Sigmoid colon (tissue), 7 donors: ENCODE results near the gene ST6GALNAC2. TPM values are rescaled to one million over a fixed set of nuclear protein-coding genes. Genes with fewer than 3 reads are reported as not detected.

ENCODE experiments used
- DNase-seq: peaks from one replicate; pipeline ENCODE4 v3.0.0-alpha.2; 2019
- H3K27ac ChIP-seq, 4 donors: fragments of 200-600 bp; sonication (generic); one replicate each; pipeline ENCODE4 v1.5.1; 2016 to 2019; ENCODE audit warnings: mild to moderate bottlenecking in 1 of 4
- H3K27me3 ChIP-seq, 3 donors: fragments of 200-600 bp; sonication (generic); one replicate each; pipeline ENCODE4 v1.5.1; 2019; ENCODE audit warnings: mild to moderate bottlenecking in 1 of 3
- H3K36me3 ChIP-seq, 4 donors: fragments of 200-600 bp; sonication (generic); one replicate each; pipeline ENCODE4 v1.5.1; 2016 to 2019
- H3K4me1 ChIP-seq, 4 donors: fragments of 200-600 bp; sonication (generic); one replicate each; pipeline ENCODE4 v1.5.1; 2017 to 2019
- H3K4me3 ChIP-seq, 4 donors: fragments of 200-600 bp; sonication (generic); one replicate each; pipeline ENCODE4 v1.5.1; 2017 to 2019; ENCODE audit warnings: mild to moderate bottlenecking in 2 of 4, moderate library complexity in 1 of 4
- H3K9me3 ChIP-seq, 4 donors: fragments of 200-600 bp in 3 of 4; sonication (generic) in 3 of 4; one replicate each; pipeline versions ENCODE4 v1.5.1 to v1.6.1; 2013 to 2019
- CTCF ChIP-seq, 4 experiments: fragments of 450-650 bp in 3 of 4; fragments of 200-600 bp in 1 of 4; IDR thresholded peaks; one replicate each; pipeline ENCODE4 v1.5.1; 2016 to 2019; ENCODE audit warnings: antibody characterized with exemption in 4 of 4, mild to moderate bottlenecking in 3 of 4, moderate library complexity in 2 of 4
- EP300 ChIP-seq, 4 donors: sonication (generic); formaldehyde crosslinking; IDR thresholded peaks; one replicate each; pipeline ENCODE4 v1.6.1; 2017; ENCODE audit warnings: antibody characterized with exemption in 4 of 4
- POLR2A ChIP-seq, 2 donors: fragments of 450-650 bp; IDR thresholded peaks; one replicate each; pipeline ENCODE4 v1.6.1; 2016; ENCODE audit warnings: antibody characterized with exemption in 2 of 2, mild to moderate bottlenecking in 2 of 2, moderate library complexity in 2 of 2
- POLR2AphosphoS5 ChIP-seq, 4 donors: sonication (generic); formaldehyde crosslinking; IDR thresholded peaks; one replicate each; pipeline ENCODE4 v1.6.1; 2017; ENCODE audit warnings: antibody characterized with exemption in 4 of 4
- WGBS, 2 donors: extraction: QIAGEN DNeasy Blood & Tissue Kit; methylation state at CpG; one replicate each; pipeline ENCODE4 v1.1.7; 2013; 5-methylcytosine and 5-hydroxymethylcytosine counted together
- intact Hi-C: fragments of 100-400 bp; cut with DNase I; formaldehyde crosslinking; loops from one replicate; pipeline ENCODE4 v1.15.1; 2023
- polyA plus RNA-seq, 3 donors: library from polyadenylated mRNA; stranded (reverse); fragments of 200-250 nt; gene quantifications; one replicate each; pipeline ENCODE4 v1.2.3, GENCODE V29; 2013
- small RNA-seq, 3 donors: library from RNA; depleted of rRNA; stranded (forward); fragments of <200 nt; gene quantifications; one replicate each; pipeline ENCODE3, GENCODE V24; 2016
- total RNA-seq, 4 donors: library from RNA; depleted of rRNA; stranded (reverse); fragments of >200 nt; gene quantifications; one replicate each; pipeline ENCODE4 v1.1.0, GENCODE V29; 2016
- donor health status: healthy with polysubstance abuse.
- donor health status: Bipolar disorder and iron deficiency.
- donor health status: healthy.

Gene ST6GALNAC2
- total and polyA plus RNA-seq, 7 donors: 3.3 to 16.4 (median 5.4) TPM

GRCh38 chr17:76519048-76519966, 66.4 kb downstream of the ST6GALNAC2 start:
- Histone ChIP-seq H3K4me1 (peaks cover 0 to 22% (median 9%) of the 10 kb centered on the region in 4 donors), H3K9me3 (no peaks in the 10 kb centered on the region), H3K4me3 (no peak overlapping the region), H3K27me3 (peaks cover 0 to 14% (median 6%) of the 10 kb centered on the region in 3 donors), H3K27ac (no peak overlapping the region), H3K36me3 (no peaks in the 10 kb centered on the region)
- 73 to 79% methylated on average over 15 of the region's 15 CpGs for WGBS, 2 donors
- TF ChIP-seq CTCF (IDR thresholded peaks at IDR 0.05) (no peak), POLR2A (IDR thresholded peaks at IDR 0.05) (no peak), POLR2AphosphoS5 (IDR thresholded peaks at IDR 0.05) (no peak)
- DNase-seq: no peak
- intact Hi-C loops: no loop called here

- no peaks in the 10 kb centered on the region for H3K9me3 ChIP-seq
- H3K4me1 ChIP-seq: peaks cover 0 to 13% (median 3%) of the 10 kb centered on the region in 4 donors
- intact Hi-C loops: no loop called here
- peaks cover 0 to 4% (median 0%) of the 10 kb centered on the region in 3 donors for H3K27me3 ChIP-seq
- WGBS, 2 donors: 81 to 88% methylated on average over 11 of the region's 11 CpGs
- no peak for DNase-seq
- no peak for TF ChIP-seq CTCF (IDR thresholded peaks at IDR 0.05)
- TF ChIP-seq POLR2A (IDR thresholded peaks at IDR 0.05): no peak
- TF ChIP-seq EP300 (IDR thresholded peaks at IDR 0.05): no peak
- H3K36me3 ChIP-seq: no peaks in the 10 kb centered on the region
- H3K4me3 ChIP-seq: no peak overlapping the region
- H3K27ac ChIP-seq: no peak overlapping the region
These were observed 68.0 kb downstream of the ST6GALNAC2 start for GRCh38 chr17:76517638-76518038.

Small RNA genes lying within 50 kb of the gene (small RNA-seq; reads per million reads assigned to genes)
- gene AC015802.2 (0 reads per million in 3 donors), gene SNORD1A (0 reads per million in 3 donors), gene SNORD1B (223 to 277 (median 253) reads per million in 3 donors)

Other genes with a start within 250 kb of the ST6GALNAC2 start
- 10 to 100 TPM; 39.0 to 70.3 (median 42.3) TPM for gene PRPSAP1, start 231.9 kb downstream of the ST6GALNAC2 start, total RNA-seq
- gene PRPSAP1, start 231.9 kb downstream of the ST6GALNAC2 start, polyA plus RNA-seq: 10 to 100 TPM; 34.7 to 51.7 (median 35.1) TPM
- gene SPHK1, start 201.3 kb downstream of the ST6GALNAC2 start, total RNA-seq: 1 to 10 TPM; 5.4 to 8.3 (median 7.7) TPM
- gene SPHK1, start 201.3 kb downstream of the ST6GALNAC2 start, polyA plus RNA-seq: 1 to 10 TPM; 5.4 to 9.7 (median 5.5) TPM
- gene UBE2O, start 132.7 kb downstream of the ST6GALNAC2 start, total RNA-seq: 10 to 100 TPM; 11.0 to 26.3 (median 16.1) TPM
- 10 to 100 TPM in 1 of 3 donors, 1 to 10 TPM in 2; 6.2 to 16.1 (median 6.6) TPM for gene UBE2O, start 132.7 kb downstream of the ST6GALNAC2 start, polyA plus RNA-seq
- gene AANAT, start 118.3 kb downstream of the ST6GALNAC2 start, total RNA-seq: not detected
- under 1 TPM in 1 of 3 donors, not detected in 2; 0.12 TPM for gene AANAT, start 118.3 kb downstream of the ST6GALNAC2 start, polyA plus RNA-seq
- 10 to 100 TPM in 3 of 4 donors, 1 to 10 TPM in 1; 7.9 to 27.6 (median 12.5) TPM for gene RHBDF2, start 84.4 kb downstream of the ST6GALNAC2 start, total RNA-seq
- gene RHBDF2, start 84.4 kb downstream of the ST6GALNAC2 start, polyA plus RNA-seq: 10 to 100 TPM in 1 of 3 donors, 1 to 10 TPM in 2; 1.2 to 35.7 (median 5.8) TPM
- gene CYGB, start 48.2 kb downstream of the ST6GALNAC2 start, total RNA-seq: 10 to 100 TPM; 18.6 to 33.4 (median 19.3) TPM
- 10 to 100 TPM in 2 of 3 donors, 1 to 10 TPM in 1; 9.7 to 25.8 (median 10.1) TPM for gene CYGB, start 48.2 kb downstream of the ST6GALNAC2 start, polyA plus RNA-seq
- gene PRCD, start 45.8 kb downstream of the ST6GALNAC2 start, total RNA-seq: 1 to 10 TPM; 1.1 to 6.1 (median 3.6) TPM
- gene PRCD, start 45.8 kb downstream of the ST6GALNAC2 start, polyA plus RNA-seq: 1 to 10 TPM in 2 of 3 donors, not detected in 1; 4.8 to 7.1 TPM
- gene ST6GALNAC1, start 57.9 kb upstream of the ST6GALNAC2 start, total RNA-seq: 1 to 10 TPM in 2 of 4 donors, under 1 TPM in 2; 0.81 to 4.6 (median 2.2) TPM
- gene ST6GALNAC1, start 57.9 kb upstream of the ST6GALNAC2 start, polyA plus RNA-seq: 100 to 1,000 TPM; 104 to 146 (median 109) TPM
- gene MXRA7, start 125.1 kb upstream of the ST6GALNAC2 start, total RNA-seq: 100 to 1,000 TPM; 327 to 428 (median 348) TPM
- 100 to 1,000 TPM in 1 of 3 donors, 10 to 100 TPM in 1, 1 to 10 TPM in 1; 8.3 to 109 (median 35.3) TPM for gene MXRA7, start 125.1 kb upstream of the ST6GALNAC2 start, polyA plus RNA-seq
- gene JMJD6, start 140.7 kb upstream of the ST6GALNAC2 start, total RNA-seq: 10 to 100 TPM; 21.3 to 37.3 (median 28.9) TPM
- 10 to 100 TPM; 24.0 to 28.9 (median 24.8) TPM for gene JMJD6, start 140.7 kb upstream of the ST6GALNAC2 start, polyA plus RNA-seq
- 10 to 100 TPM; 13.6 to 32.5 (median 20.8) TPM for gene METTL23, start 141.0 kb upstream of the ST6GALNAC2 start, total RNA-seq
- gene METTL23, start 141.0 kb upstream of the ST6GALNAC2 start, polyA plus RNA-seq: 10 to 100 TPM; 25.7 to 34.8 (median 33.6) TPM
- 100 to 1,000 TPM; 123 to 229 (median 129) TPM for gene SRSF2, start 151.5 kb upstream of the ST6GALNAC2 start, total RNA-seq
- 100 to 1,000 TPM in 2 of 3 donors, 10 to 100 TPM in 1; 87.9 to 187 (median 107) TPM for gene SRSF2, start 151.5 kb upstream of the ST6GALNAC2 start, polyA plus RNA-seq
- gene MFSD11, start 152.3 kb upstream of the ST6GALNAC2 start, total RNA-seq: 10 to 100 TPM; 27.5 to 46.2 (median 41.7) TPM
- gene MFSD11, start 152.3 kb upstream of the ST6GALNAC2 start, polyA plus RNA-seq: 10 to 100 TPM in 1 of 3 donors, 1 to 10 TPM in 2; 6.6 to 22.1 (median 6.9) TPM